Stimulated activated CD8-positive, alpha-beta memory T cell treated with anti-CD3 and anti-CD28 coated beads, Interleukin-15, amount 100 ng/mL, for 24 hours (primary cell): Measurements from ENCODE around the gene TTC39C.
"Not testable (repeated sequence)": the region's sequence is repeated elsewhere in the genome, so short reads cannot be mapped to it uniquely, and the experiment has no call there.

Experiments used
- DNase-seq: peaks from one replicate; pipeline ENCODE4 v3.0.0-alpha.2; 2020; ENCODE audit warnings: low read depth

The TTC39C gene

DNA sequence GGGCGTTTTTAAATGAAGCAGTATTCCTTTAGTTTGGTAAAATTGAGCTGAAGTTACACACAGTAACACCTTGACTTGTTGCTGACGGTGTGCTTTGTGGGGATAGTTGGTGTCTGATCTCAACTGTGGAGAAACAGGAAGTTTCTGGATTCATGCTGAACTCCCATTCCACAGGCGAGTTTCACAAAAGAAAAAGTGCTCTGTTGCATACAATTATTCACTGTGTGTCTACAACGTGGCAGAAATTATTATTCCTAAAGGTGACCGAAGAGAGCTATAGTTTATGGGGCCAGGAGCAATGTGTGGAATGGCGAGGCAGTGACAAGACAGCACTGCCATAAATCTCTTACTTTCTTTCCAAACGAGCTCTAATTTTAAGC lies 123.8 kb downstream of the TTC39C start:
- DNase-seq = no peak

DNA sequence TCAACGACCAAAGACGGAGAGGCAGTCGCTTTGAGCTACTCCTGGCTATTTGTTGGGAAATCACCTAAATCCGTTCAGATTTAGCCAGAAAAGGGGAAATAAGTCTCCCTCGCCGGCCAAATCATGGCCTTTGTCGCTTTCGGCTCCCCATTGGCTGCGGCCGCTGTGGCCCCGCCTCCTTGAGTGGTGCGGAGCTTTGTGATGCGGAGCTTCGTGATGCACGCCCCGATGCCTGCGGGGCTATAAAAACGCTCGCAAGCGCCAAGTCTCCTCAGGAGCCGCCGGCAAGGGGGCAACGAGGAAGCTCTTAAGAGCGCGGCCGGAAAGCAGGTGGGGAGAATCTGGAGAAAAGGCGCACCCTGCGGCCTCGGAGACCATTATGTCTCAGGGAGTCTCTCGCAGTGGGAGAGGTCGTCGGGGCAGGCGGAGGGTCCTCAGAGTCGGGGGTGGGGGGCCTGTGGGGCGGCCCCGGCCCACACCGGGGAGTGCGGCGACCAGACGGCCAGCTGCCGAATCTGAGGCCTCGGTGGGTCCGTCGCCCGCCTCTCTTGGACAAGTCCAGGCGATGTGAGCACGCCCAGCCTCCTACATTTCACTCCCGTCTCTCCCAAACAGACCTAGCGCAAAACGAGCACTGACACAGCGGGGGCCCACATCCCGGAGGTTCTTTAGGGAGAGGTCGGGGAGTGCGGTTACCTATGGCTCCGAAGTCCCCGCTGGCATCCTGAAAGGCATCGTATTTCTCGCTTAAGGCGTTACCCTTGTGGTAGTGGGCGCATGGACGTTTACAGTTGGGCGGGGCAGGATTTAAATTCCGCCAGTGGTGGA lies 124.4 kb downstream of the TTC39C start, which contains the start of gene CABYR:
CABYR (plus strand) TSS at position 274 of the 828 bp plus-strand sequence. CDS start 4,053 bp downstream, outside the sequence.
- peak; percentile 40 for DNase-seq

DNA sequence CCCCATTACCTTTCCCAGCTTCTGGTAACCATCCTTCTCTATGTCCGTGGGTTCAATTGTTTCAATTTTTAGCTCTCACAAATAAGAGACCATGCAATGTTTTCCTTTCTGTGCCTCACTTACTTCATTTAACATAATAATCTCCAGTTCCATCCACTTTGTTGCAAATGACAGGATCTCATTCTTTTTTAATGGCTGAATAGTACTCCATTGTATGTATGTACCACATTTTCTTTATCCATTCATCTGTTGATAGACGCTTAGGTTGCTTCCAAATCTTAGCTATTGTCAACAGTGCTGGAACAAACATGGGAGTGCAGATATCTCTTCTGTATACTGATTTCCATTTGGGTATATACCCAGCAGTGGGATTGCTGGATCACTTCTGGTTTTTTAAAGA lies 126.1 kb downstream of the TTC39C start:
- DNase-seq = no peak

DNA sequence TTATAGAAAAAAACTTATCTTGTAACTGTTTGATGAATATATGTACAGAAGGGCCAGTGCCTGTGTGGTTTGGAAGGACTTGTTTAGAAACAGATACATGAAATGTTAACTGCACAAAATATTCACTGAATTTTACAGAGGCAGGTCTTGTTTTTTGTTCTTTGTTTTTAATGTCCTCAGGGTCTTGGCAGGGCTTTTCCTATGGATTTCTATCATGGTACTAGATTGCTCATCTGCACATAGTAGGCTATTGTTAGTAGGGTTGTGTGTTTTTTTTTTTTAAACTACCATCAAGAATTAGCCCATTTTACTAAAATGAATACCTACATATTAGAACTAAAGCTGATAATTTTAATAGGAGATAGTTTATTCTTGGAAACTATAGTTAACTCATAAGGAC lies 127.8 kb downstream of the TTC39C start:
- DNase-seq = no peak

DNA sequence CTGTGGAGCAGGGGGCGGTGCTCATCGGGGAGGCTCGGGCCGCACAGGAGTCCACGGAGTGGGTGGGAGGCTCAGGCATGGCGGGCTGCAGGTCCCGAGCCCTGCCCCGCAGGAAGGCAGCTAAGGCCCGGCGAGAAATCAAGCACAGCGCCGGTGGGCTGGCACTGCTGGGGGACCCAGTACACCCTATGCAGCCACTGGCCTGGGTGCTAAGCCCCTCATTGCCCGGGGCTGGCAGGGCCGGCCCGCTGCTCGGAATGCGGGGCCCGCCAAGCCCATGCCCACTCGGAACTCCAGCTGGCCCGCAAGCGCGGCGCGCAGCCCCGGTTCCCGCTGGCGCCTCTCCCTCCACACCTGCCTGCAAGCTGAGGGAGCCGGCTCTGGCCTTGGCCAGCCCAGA lies 135.0 kb downstream of the TTC39C start:
- not testable (repeated sequence) for DNase-seq

GRCh38 chr18:24153397-24153796 lies 138.8 kb downstream of the TTC39C start:
- DNase-seq = no peak

DNA sequence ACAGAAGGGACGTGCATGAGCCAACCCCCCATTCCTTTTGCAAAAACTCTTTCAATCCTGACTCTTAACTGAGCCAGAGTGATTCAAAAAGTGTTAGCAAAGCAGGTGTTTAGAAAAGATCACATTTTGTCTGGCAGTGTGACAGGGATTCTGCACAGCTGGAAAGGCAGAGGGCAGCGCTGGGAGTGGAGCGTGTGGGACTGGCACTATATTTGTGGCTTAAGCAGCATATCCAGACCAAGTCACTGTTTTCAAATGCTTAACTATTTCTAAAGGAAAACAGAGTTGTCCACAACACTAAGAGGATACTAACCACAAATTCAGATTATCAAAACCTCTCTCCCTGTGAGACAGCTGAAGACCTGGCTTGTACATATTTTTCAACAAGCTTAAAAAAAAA lies 143.3 kb downstream of the TTC39C start:
- DNase-seq = no peak

GRCh38 chr18:24160086-24160485 lies 145.5 kb downstream of the TTC39C start:
- DNase-seq = no peak

DNA sequence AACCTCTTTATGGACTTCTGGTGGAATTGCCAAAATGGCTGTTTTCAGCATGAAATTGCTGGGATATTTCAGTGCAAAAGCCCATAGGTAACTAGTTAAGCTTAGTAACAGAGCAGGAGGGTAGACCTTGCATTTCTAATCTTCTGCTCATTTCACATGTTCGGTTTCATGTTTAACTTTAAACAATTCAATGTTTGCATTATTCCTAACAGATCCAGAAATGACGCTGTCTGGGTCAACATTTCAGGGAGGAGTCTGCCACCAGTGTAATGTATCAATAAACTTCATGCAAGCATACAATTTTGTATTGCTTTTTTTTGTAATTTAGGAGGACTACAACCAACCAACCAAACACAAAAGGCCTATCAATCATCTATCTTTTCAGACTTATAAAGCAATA lies 146.8 kb downstream of the TTC39C start:
- no peak for DNase-seq

GRCh38 chr18:24168496-24168895 lies 153.9 kb downstream of the TTC39C start:
- no peak for DNase-seq

DNA sequence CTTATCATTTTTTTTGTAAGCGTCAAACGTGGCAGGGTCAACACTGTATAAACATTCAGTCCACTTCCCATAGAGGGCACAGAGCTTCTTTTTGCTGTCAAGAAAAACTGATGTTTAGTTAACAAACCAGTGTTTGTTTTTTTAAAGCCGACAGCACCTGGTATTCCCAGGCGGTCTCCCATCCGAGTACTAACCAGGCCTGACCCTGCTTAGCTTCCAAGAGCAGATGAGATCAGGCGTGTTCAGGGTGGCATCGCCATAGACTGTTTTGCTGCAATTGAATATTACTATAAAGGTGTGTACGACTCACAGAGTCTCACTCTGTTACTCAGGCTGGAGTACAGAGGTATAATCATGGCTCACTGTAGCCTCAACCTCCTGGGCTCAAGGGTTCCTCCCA lies 155.8 kb downstream of the TTC39C start:
- DNase-seq = no peak

- DNase-seq = no peak
Measured at GRCh38 chr18:24173997-24174396, 159.4 kb downstream of the TTC39C start.

DNA sequence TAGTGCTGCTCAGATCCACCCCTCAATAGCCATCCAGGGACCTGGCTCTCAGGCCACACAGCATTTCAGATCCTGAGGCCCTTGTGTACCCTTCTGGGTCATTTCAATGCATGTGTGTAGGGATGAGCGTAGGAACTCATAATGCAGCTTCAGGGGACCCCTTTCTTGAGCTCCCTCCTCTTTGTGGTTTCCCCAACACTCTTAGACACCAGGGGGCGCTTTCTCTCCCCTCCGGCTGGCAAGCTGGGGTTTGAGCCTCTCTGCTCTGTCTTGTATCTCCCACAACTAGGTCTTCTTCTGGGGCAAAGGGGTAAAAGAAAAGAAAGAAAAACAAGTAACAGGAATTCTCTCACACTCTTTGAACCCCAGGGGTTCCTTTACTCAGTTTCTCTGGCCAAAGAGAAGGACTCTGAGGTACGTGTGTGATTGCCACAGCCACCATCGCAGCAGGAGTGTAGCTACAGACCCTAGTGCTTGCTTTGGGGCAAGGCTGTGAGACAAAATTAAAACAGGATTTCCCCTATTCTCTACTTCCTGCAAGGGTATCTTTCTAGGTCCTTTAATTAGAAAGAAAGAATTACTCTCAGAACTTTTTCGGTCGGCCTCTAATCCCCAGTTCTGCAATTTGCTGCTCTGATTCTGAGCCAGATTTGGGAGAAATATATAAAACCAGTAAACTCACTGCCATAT lies 162.3 kb downstream of the TTC39C start:
- peak; percentile 9 for DNase-seq

DNA sequence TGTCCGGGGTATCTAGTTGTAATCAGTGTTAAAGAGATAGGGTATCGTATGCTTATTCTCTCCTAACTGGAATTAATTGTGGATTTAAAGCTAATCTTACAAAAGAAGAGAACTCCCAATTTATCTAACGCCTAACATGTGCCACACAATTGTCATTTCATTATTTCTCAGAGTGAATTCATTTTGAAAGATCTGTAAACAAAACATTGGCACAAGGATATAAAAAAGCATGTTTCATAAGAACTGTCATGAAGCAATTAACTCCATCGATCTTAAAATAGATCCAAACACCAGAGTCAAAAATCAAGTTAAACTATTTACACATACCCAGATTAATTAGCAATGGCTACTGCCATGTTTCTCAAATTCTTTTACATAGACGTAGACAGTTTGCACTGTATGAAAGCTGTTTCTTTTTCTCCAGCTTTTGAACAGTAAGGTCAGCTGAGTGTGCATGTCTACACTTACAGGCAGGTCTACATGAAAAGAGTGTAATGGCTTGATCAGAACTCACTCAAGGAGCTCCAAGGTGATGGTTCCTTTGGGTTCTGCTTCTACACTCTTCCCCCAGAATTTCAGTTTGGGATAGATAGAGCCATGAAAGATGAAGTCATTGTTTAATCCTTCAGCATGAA lies 163.1 kb downstream of the TTC39C start:
- DNase-seq = no peak

GRCh38 chr18:24180048-24180447 lies 165.5 kb downstream of the TTC39C start:
- DNase-seq = no peak

DNA sequence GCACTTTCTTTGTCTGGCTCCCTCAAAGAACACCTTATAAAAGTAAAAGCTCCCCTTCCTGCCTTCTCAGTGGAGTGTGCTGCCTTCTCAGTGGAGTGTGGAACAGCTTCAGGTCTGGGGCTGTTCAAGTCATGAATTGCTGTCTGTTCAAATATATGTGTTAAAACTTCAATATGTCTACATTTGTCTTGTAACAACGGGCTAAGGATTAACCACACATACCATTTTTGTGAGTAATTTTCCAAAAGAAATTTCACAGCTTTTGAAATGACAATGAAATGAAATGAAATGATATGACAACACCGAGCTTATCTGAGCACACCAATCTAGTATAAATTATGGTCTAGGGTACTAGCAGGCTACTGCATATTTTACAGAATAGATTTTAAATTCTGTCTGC lies 167.3 kb downstream of the TTC39C start:
- DNase-seq = no peak
